Activated CD8-positive, alpha-beta memory T cell treated with anti-CD3 and anti-CD28 coated beads, Interleukin-2, amount 10 ng/mL, durations not matched to agents 7 days and 5 days (primary cell): ENCODE data around the gene LOC128125822. TPM values are rescaled to one million over a fixed set of nuclear protein-coding genes. Genes with fewer than 3 reads are reported as not detected.

Experiments
- ATAC-seq: fragments of 150-1000 bp; cut with Tn5 transposase; one replicate; pipeline ENCODE4 v1.10.0; 2021; ENCODE audit warnings: moderate library complexity
- CTCF ChIA-PET: fragments of 350-600 bp; sonication (Branson Sonifier 250); formaldehyde crosslinking; loops from one replicate; lab custom pipeline; 2021; ENCODE audit warnings: antibody characterized with exemption; lab: Charles Lee
- DNase-seq: peaks from one replicate; pipeline ENCODE4 v3.0.0-alpha.2; 2020
- H3K27ac Mint-ChIP-seq: one replicate; pipeline ENCODE4 v1.8.0; 2021; ENCODE audit warnings: mild to moderate bottlenecking, mixed read lengths
- H3K27me3 Mint-ChIP-seq: one replicate; pipeline ENCODE4 v1.8.0; 2021; ENCODE audit warnings: mixed read lengths
- H3K36me3 Mint-ChIP-seq: one replicate; pipeline ENCODE4 v1.8.0; 2021; ENCODE audit warnings: mild to moderate bottlenecking, mixed read lengths
- H3K4me1 Mint-ChIP-seq: one replicate; pipeline ENCODE4 v1.8.0; 2021; ENCODE audit warnings: mixed read lengths
- H3K4me3 Mint-ChIP-seq: one replicate; pipeline ENCODE4 v1.8.0; 2021; ENCODE audit warnings: mild to moderate bottlenecking, moderate library complexity, mixed read lengths
- H3K9me3 Mint-ChIP-seq: one replicate; pipeline ENCODE4 v1.8.0; 2022; ENCODE audit warnings: low read depth, mixed read lengths
- total RNA-seq, 2 experiments: library from RNA; stranded (reverse); gene quantifications; one replicate each; pipeline ENCODE4 v1.2.3, GENCODE V29; 2021

The LOC128125822 gene

GRCh38 chr6:63600136-63600535 is 27.9 kb downstream of the LOC128125822 start:
- Mint-ChIP-seq H3K27ac (no peak overlapping the region), H3K4me1 (peaks cover 18% of the 10 kb centered on the region), H3K36me3 (peaks cover 2% of the 10 kb centered on the region), H3K9me3 (no peaks in the 10 kb centered on the region), H3K27me3 (no peaks in the 10 kb centered on the region), H3K4me3 (no peak overlapping the region)
- DNase-seq: no peak
- ATAC-seq: no peak
- CTCF ChIA-PET: interaction anchor here (1.7 to 6.1 kb wide), 4 partner anchors 26 to 248 kb away, joined by 4 to 67 read pairs (median 24); no protein-coding TSS in a partner anchor

DNA sequence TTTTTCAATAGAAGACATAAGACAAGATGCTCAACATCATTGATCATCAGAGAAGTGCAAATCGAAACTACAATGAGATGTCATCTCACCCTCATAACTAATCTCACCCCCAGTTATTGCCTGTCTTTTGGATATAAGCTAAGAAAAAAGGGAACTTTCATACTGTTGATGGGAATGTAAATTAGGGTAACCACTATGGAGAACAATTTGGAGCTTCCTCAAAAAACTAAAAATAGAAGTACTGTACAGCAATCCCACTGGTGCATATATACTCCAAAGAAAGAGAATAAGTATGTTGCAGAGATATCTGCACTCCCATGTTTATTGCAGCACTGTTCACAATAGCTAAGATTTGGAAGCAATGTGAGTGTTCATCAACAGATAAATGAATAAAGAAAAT is 37.0 kb downstream of the LOC128125822 start:
- H3K27me3 Mint-ChIP-seq: peaks cover 7% of the 10 kb centered on the region
- CTCF ChIA-PET: interaction anchor here (1.2 to 1.4 kb wide), 2 partner anchors 10 to 11 kb away, joined by 4 to 6 read pairs; no protein-coding TSS in a partner anchor
- DNase-seq: no peak
- no peaks in the 10 kb centered on the region for H3K36me3 Mint-ChIP-seq
- no peaks in the 10 kb centered on the region for H3K9me3 Mint-ChIP-seq
- no peak for ATAC-seq
- H3K4me1 Mint-ChIP-seq: peaks cover 1% of the 10 kb centered on the region
- no peak overlapping the region for H3K4me3 Mint-ChIP-seq
- no peak overlapping the region for H3K27ac Mint-ChIP-seq

- H3K27ac Mint-ChIP-seq: no peak overlapping the region
- DNase-seq (no peak), ATAC-seq (no peak)
- H3K9me3 Mint-ChIP-seq: no peaks in the 10 kb centered on the region
- no peak overlapping the region for H3K4me3 Mint-ChIP-seq
- CTCF ChIA-PET: interaction anchor here (2.1 kb wide), 1 partner anchor 13 kb away, joined by 5 read pairs; no protein-coding TSS in a partner anchor
- peaks cover 1% of the 10 kb centered on the region for H3K4me1 Mint-ChIP-seq
- H3K36me3 Mint-ChIP-seq: no peaks in the 10 kb centered on the region
- H3K27me3 Mint-ChIP-seq: peaks cover 10% of the 10 kb centered on the region
These were observed 38.7 kb downstream of the LOC128125822 start for GRCh38 chr6:63610944-63611343.

GRCh38 chr6:63611560-63611959 is 39.3 kb downstream of the LOC128125822 start:
- Mint-ChIP-seq H3K9me3 (no peaks in the 10 kb centered on the region), H3K4me3 (no peak overlapping the region), H3K4me1 (peaks cover 1% of the 10 kb centered on the region), H3K27me3 (peaks cover 15% of the 10 kb centered on the region), H3K27ac (no peak overlapping the region), H3K36me3 (no peaks in the 10 kb centered on the region)
- CTCF ChIA-PET: interaction anchor here (2.1 kb wide), 1 partner anchor 13 kb away, joined by 5 read pairs; no protein-coding TSS in a partner anchor
- ATAC-seq: no peak
- no peak for DNase-seq

DNA sequence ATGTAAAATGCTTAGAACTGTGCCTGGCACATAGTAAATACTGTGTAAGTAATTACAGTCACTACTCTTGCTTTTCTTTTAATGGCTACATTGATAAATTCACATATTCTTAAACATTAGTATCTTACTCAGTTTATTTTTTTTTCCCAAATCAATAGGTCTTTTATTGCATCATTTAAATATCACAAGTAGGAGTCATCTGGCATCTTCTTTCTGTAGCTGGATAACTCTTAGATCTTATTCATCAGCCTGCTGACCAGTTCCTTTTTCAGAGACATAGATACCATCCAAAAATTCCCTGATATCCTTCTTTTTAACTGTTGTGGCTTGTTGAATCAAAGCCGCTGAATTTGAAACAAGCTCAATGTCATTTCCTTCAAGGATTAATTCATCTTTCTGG is 43.3 kb downstream of the LOC128125822 start:
- Mint-ChIP-seq H3K36me3 (no peaks in the 10 kb centered on the region), H3K4me3 (no peak overlapping the region), H3K9me3 (no peaks in the 10 kb centered on the region), H3K4me1 (peaks cover 1% of the 10 kb centered on the region), H3K27ac (no peak overlapping the region), H3K27me3 (peaks cover 30% of the 10 kb centered on the region)
- CTCF ChIA-PET: no interaction called here
- DNase-seq: no peak
- ATAC-seq: no peak

Other genes with a start within 250 kb of the LOC128125822 start
- gene PTP4A1, start within 50 bp of the LOC128125822 start, total RNA-seq: 10 to 100 TPM; 63.6 to 70.2 TPM
- 10 to 100 TPM; 48.1 to 48.2 TPM for gene PHF3, start 63.3 kb downstream of the LOC128125822 start, total RNA-seq